ENCODE results near the gene MAGOHB. TPM values are rescaled to one million over a fixed set of nuclear protein-coding genes. Genes with fewer than 3 reads are reported as not detected.

The MAGOHB gene
- total RNA-seq, 1 experiment from 2014 or later, result 22.5 TPM

- intact Hi-C loops (cut with micrococcal nuclease; ENCODE audit: unreplicated experiment) (loop anchor here (5.0 kb wide), 1 partner anchor 327 kb away; no protein-coding TSS in a partner anchor), in situ Hi-C loops (cut with HindIII; ENCODE audit: low pct_unique_long_range_greater_than_20kb, low sequenced_read_pairs) (no loop called here)
- Histone ChIP-seq H3K27me3 (ENCODE audit: control insufficient read depth, insufficient read depth, low read length) (no peaks in the 10 kb centered on the region), H3K4me1 (ENCODE audit: control insufficient read depth, insufficient read depth, low read length) (no peaks in the 10 kb centered on the region; the same call in 1 of the 2 replicates), H3K9me3 (ENCODE audit: control insufficient read depth, insufficient read depth, low read depth, low read length) (no peaks in the 10 kb centered on the region), H3K4me3 (ENCODE audit: low read depth in 2 of 2, low read length in 2 of 2) (no peak overlapping the region), H3K27ac (ENCODE audit: low read length) (no peak overlapping the region), H3K36me3 (ENCODE audit: control insufficient read depth, insufficient read depth, low read length) (no peaks in the 10 kb centered on the region)
- CTCF ChIA-PET, result no interaction called here
- TF ChIP-seq POLR2AphosphoS5 (IDR thresholded peaks at IDR 0.05; ENCODE audit: low read depth, low read length) (no peak), SIN3A (IDR thresholded peaks at IDR 0.05; ENCODE audit: borderline replicate concordance, insufficient read depth, low read depth, low read length) (no peak), REST (IDR thresholded peaks at IDR 0.05; ENCODE audit: insufficient read depth in 1 of 2, low read depth in 2 of 2, low read length in 1 of 2) (no peak), CTCF (IDR thresholded peaks at IDR 0.05) (no peak), TCF7L2 (IDR thresholded peaks at IDR 0.05; ENCODE audit: low read depth, low read length) (no peak)
- DNase-seq (ENCODE audit: low read depth, low spot score), result no peak
- ATAC-seq, result no peak
- no TSS peak for BruUV-seq (replicated peaks)
- POLR2A ChIA-PET, result no interaction called here
These were observed 49.4 kb downstream of the MAGOHB start for GRCh38 chr12:10563966-10564365.

GRCh38 chr12:10563002-10563401 lies 50.4 kb downstream of the MAGOHB start:
- Histone ChIP-seq H3K9me3 (ENCODE audit: control insufficient read depth, insufficient read depth, low read depth, low read length) (no peaks in the 10 kb centered on the region), H3K4me1 (ENCODE audit: control insufficient read depth, insufficient read depth, low read length) (no peaks in the 10 kb centered on the region; the same call in 1 of the 2 replicates), H3K27me3 (ENCODE audit: control insufficient read depth, insufficient read depth, low read length) (no peaks in the 10 kb centered on the region), H3K4me3 (ENCODE audit: low read depth in 2 of 2, low read length in 2 of 2) (no peak overlapping the region), H3K36me3 (ENCODE audit: control insufficient read depth, insufficient read depth, low read length) (no peaks in the 10 kb centered on the region), H3K27ac (ENCODE audit: low read length) (no peak overlapping the region)
- in situ Hi-C loops (cut with HindIII; ENCODE audit: low pct_unique_long_range_greater_than_20kb, low sequenced_read_pairs) (no loop called here), intact Hi-C loops (cut with micrococcal nuclease; ENCODE audit: unreplicated experiment) (loop anchor here (5.0 kb wide), 1 partner anchor 326 kb away; no protein-coding TSS in a partner anchor)
- no TSS peak for BruUV-seq (replicated peaks)
- CTCF ChIA-PET, result no interaction called here
- TF ChIP-seq SIN3A (IDR thresholded peaks at IDR 0.05; ENCODE audit: borderline replicate concordance, insufficient read depth, low read depth, low read length), result no peak
- no peak for TF ChIP-seq POLR2AphosphoS5 (IDR thresholded peaks at IDR 0.05; ENCODE audit: low read depth, low read length)
- TF ChIP-seq REST (IDR thresholded peaks at IDR 0.05; ENCODE audit: insufficient read depth in 1 of 2, low read depth in 2 of 2, low read length in 1 of 2), result no peak
- no peak for TF ChIP-seq TCF7L2 (IDR thresholded peaks at IDR 0.05; ENCODE audit: low read depth, low read length)
- TF ChIP-seq CTCF (IDR thresholded peaks at IDR 0.05), result no peak
- POLR2A ChIA-PET, result no interaction called here
- DNase-seq (ENCODE audit: low read depth, low spot score) (no peak), ATAC-seq (no peak)
